GM18519 (cell line): ENCODE data around the gene PLEKHG2.

Source experiments
- ATAC-seq: cut with Tn5 transposase; IDR thresholded peaks from one replicate; pipeline ENCODE4 v1.9.1; 2021; ENCODE audit warnings: mild to moderate bottlenecking, moderate library complexity; ENCODE audit not compliant: unreplicated experiment, low FRiP score

Gene PLEKHG2

GRCh38 chr19:39415111-39416046, 2.9 kb downstream of the PLEKHG2 start:
- no peak for ATAC-seq

DNA sequence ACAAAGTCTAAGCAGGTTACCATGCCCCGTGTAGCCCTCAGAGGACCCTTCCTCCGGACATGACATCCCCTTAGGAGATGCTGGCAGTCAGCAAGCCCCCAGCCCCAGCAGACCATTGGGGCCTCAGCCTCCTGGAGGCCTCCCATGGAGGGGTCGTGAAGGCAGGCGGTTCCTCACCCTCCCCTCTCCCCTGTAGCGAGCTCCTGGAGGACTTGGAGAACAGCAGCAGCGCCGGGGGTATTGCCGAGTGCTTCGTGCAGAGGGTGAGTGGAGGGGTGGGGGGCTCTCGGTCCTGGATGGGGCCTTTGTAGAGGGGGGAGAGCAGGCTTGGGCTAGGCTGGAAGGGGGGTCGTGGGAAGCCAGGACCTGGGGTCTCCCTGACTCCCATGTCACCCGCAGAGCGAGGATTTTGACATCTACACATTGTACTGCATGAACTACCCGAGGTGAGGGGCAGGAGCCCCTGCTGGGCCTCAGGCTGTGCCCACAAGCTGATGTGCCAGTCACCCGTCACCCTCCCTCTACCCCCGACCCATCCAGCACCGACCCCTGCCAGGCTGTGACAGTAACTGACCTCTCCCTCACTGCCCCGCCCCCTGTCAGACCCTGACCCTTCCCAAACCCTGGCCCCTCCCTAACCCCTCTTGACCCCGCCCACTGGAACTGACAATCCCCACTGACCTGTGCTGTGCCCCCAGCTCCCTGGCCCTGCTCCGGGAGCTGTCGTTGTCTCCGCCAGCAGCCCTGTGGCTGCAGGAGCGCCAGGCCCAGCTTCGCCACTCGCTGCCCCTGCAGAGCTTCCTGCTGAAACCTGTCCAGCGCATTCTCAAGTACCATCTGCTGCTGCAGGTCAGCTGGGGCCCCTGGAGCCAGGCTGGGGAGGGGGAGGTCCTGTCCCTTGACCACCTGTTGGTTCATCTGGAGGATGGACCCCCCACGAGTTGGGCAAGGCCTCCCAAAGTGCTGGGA, 4.0 kb downstream of the PLEKHG2 start:
- no peak for ATAC-seq

GRCh38 chr19:39417463-39418181, 5.2 kb downstream of the PLEKHG2 start:
- no peak for ATAC-seq

DNA sequence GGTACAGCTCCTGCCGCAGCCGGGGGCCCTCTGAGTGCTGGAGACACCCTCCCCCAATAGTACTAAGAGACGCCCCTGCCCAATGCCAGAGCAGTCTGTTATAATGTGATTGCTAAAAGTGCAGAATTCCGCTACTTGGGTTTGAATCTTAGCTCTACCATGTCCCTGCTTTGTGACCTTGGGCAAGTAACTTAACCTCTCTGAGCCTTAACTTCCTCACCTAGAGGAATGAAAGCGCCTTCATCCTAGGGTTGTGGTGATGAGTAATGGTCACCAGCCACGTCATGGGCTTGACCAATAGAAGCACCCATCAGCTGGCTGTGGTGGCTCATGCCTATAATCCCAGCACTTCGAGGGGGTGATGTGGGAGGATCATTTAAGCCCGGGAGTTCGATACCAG, 6.5 kb downstream of the PLEKHG2 start:
- ATAC-seq: no peak

DNA sequence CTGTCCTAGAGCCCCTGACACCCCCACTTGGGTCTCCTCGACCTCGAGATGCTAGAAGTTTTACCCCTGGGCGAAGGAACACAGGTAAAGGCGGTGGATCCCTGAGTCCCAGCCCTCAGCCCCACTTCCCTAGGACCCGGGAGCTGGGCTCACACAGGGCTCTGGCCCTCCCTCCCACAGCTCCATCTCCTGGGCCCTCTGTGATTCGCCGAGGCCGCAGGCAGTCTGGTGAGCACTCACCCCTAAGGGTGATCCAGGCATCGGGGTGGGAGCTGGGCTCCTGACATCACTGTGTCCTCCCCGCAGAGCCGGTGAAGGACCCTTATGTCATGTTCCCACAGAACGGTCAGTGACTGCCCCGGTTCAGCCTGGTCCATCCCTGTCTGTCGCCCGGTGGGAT, 8.3 kb downstream of the PLEKHG2 start:
- ATAC-seq: no peak

DNA sequence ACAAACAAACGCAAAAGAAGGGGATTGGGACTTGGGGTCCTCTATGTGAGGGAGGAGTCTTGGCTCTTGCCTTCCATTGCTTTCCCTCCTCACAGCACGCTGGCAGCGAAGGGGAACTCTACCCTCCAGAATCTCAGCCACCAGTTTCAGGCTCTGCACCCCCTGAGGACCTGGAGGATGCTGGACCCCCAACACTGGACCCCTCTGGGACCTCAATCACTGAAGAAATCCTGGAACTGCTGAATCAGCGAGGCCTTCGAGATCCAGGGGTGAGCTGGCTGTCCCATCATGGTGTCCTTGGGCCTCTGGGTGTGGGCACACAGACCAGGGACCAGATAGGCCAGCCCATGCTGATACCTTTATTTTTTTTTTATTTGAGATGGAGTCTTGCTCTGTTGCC, 9.6 kb downstream of the PLEKHG2 start:
- no peak for ATAC-seq

- ATAC-seq: no peak
These were observed 11.0 kb downstream of the PLEKHG2 start for GRCh38 chr19:39423258-39424086.

DNA sequence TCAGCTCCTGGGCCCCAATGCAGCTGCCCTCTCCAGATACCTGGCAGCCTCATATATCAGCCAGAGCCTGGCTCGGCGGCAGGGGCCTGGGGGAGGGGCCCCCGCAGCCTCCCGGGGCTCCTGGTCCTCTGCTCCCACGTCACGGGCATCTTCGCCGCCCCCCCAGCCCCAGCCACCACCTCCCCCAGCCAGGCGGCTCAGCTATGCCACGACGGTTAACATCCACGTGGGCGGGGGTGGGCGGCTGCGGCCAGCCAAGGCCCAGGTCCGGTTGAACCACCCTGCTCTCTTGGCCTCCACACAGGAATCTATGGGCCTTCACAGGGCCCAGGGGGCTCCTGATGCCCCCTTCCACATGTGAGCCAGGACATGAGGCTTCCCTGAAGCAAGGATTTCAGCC, 12.5 kb downstream of the PLEKHG2 start:
- ATAC-seq: no peak

DNA sequence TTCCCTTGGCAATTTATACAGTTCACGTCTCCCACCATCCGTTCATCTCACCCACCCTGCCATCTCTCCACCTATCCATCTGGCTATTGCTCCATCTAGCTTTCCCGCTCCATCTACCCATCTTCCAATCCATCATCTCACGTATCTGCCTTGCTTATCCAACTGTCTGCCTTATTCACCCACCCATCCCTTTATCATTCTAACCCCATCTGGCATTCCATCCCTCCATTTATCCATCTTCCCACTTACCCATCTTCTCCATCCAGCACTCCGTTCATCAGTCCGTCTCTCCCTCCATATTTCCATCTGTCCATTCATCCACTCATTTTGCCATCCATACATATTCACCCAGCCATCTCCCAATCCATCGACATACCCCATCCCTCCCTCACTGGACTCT, 13.3 kb downstream of the PLEKHG2 start:
- no peak for ATAC-seq

DNA sequence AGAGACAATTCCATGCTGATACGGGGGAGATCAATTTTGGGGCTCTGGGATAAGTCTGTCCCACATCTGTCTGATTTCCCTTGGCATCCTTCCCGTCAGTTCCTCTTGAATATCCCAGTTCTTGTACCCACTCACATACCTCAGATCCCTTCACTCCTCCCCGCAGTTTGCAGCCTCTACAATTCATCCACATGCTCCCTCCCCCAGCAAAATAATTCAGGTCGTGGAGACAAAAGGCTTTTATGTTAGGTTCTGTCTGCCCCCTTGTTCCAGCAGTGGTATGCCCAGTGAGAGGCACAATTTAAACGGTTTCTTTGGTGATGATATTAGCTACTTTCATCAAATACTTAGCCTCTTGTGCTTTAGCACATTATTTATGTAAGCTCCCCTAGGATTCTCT, 13.7 kb downstream of the PLEKHG2 start:
- ATAC-seq: no peak

DNA sequence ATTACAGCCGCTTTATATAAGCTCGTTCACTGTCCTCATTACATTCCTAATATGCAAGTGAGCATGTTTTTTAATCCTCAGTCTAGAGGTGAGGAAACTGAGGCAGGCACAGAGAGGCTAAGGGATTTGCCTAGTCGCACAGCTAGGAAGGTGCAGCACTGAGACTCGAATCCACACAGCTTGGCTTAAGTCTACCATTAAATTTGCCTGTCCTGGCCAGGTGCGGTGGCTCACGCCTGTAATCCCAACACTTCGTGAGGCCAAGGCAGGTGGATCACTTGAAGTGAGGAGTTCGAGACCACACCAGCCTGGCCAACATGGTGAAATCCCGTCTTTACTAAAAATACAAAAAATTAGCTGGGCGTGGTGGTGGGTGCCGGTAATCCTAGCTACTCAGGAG, 15.2 kb downstream of the PLEKHG2 start:
- no peak for ATAC-seq

GRCh38 chr19:39428283-39429112, 16.0 kb downstream of the PLEKHG2 start:
- no peak for ATAC-seq

- ATAC-seq: no peak
These were observed 18.5 kb downstream of the PLEKHG2 start for GRCh38 chr19:39430675-39431593.

DNA sequence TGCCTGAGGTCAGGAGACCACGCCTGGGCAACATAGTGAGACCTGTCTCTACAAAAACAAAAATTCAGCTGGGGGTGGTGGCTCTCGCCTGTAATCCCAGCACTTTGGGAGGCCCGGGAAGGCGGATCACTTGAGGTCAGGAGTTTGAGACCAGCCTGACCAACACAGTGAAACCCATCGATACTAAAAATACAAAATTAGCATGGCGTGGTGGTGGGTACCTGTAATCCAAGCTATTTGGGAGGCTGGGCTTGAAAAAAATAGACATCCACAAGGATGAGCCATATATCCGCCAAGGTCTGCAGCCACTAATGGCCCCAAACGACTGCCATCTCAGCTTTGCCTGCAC, 20.2 kb downstream of the PLEKHG2 start:
- no peak for ATAC-seq

DNA sequence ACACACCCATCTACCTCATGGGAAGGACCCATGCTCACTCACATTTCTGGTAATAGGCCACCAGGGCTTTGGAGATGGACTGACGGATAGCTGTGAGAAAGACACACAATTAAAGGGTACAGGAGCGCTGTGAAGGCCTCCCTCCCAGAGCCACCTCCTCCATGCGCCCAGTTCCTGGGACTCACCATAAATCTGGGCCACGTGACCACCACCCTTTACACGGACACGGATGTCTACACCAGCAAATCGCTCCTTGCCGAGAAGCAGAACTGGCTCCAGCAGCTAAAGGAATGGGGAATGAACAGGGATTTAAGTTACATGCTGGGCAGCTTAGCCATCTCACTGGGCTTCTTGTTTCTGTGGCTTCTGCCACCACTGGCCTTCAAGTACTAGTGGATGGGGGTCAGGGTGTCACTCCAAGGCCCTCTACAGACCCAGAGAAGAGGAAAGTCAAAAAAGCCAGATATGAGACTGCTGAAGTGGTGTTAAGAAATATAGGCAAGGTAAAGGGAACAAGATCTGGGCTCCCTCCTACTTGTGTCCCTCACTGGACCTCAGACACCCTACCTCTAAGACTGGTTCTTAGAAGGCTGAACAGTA, 21.1 kb downstream of the PLEKHG2 start:
- ATAC-seq: no peak

DNA sequence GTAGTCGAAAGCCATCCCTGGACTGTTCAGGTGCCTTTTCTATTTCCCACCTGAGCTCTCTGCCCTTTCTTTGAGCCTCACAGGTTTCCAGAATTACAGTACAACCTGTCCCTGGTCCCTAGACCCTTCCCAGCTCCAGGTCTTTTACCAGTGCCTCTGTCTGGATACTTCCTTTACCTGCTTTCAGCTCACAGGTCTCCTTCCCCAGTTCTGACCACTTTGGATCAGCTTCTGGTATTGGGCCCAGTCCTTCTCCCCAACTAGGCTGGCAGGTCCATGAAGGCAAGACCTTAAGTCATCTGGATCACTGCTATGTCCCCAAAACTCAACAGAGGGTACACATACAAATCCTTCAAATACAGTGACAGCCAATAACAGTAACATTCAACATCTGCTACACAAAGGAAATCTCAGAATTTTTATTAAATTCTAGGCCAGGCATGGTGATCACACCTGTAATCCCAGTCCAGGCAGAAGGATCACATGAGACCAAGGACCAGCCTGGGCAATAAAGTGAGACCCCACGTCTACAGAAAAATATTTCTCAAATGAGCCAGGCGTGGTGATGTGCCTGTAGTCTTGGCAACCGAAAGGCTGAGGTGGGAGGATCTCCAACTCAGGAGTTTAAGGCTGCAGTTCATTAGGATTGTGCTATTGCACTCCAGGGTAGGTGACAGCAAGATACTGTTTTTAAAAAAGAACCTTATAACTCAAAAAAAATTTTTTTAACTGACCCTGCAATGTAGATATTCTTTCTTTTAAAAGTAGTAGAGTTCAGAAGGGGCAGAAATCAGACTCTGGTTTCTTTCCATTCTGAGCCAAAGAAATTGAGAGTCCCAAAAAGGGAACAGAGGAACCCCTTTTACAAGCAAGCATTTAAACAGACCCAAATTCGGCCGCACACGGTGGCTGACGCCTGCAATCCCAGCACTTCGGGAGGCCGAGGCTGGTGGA, 21.9 kb downstream of the PLEKHG2 start:
- no peak for ATAC-seq
